Activated naive CD8-positive, alpha-beta T cell treated with anti-CD3 and anti-CD28 coated beads for 36 hours (primary cell): ENCODE measurements around the gene TBC1D2. TPM values are rescaled to one million over a fixed set of nuclear protein-coding genes. Genes with fewer than 3 reads are reported as not detected.

ENCODE experiments used
- DNase-seq: peaks from one replicate; pipeline ENCODE4 v3.0.0; 2021
- H3K27ac Mint-ChIP-seq: one replicate; pipeline ENCODE4 v1.8.0; 2022; ENCODE audit warnings: mild to moderate bottlenecking, moderate library complexity, mixed read lengths
- H3K27me3 Mint-ChIP-seq: one replicate; pipeline ENCODE4 v1.8.0; 2022; ENCODE audit warnings: mild to moderate bottlenecking, mixed read lengths
- H3K36me3 Mint-ChIP-seq: one replicate; pipeline ENCODE4 v1.8.0; 2021; ENCODE audit warnings: mild to moderate bottlenecking, mixed read lengths
- H3K4me1 Mint-ChIP-seq: one replicate; pipeline ENCODE4 v1.8.0; 2021; ENCODE audit warnings: mixed read lengths
- H3K4me3 Mint-ChIP-seq: one replicate; pipeline ENCODE4 v1.8.0; 2022; ENCODE audit warnings: mild to moderate bottlenecking, moderate library complexity, mixed read lengths
- H3K9me3 Mint-ChIP-seq: one replicate; pipeline ENCODE4 v1.8.0; 2022; ENCODE audit warnings: mixed read lengths
- total RNA-seq, 2 experiments: library from RNA; stranded (reverse); gene quantifications; one replicate each; pipeline ENCODE4 v1.2.3, GENCODE V29; 2021

The TBC1D2 gene
- total RNA-seq, 2 experiments from 2014 or later = 1.8 to 2.2 TPM

DNA sequence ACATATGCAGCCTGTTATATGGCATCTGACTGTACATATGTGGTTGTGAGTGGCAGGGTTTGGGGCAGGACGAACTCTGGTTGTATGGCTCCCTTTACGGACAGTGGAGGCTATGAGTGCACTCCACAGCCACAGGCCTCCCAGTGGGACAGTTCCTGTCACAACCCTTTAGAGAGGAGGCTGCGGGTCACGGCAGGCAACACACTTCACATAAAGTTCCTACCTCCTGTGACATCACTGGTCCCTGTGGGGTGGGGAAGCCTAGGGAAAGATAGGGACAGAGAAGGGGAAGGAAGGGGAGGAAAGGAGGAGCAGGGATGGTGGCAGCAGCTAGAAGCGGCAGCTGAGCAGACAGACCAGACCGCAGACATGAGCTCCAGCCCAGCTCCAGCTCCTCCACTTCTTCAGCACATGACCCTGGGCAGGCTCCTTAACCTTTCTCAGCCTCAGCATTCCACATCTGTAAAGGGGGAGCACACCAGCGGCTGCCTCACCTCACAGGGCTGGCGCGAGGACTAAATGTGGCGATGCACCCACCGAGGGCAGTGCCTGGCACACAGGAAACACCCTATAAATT is 35.6 kb downstream of the TBC1D2 start:
- Mint-ChIP-seq H3K4me1 (no peaks in the 10 kb centered on the region), H3K36me3 (no peaks in the 10 kb centered on the region), H3K9me3 (no peaks in the 10 kb centered on the region), H3K27me3 (no peaks in the 10 kb centered on the region), H3K27ac (no peak overlapping the region), H3K4me3 (no peak overlapping the region)
- no peak for DNase-seq

GRCh38 chr9:98219364-98219716 is 36.1 kb downstream of the TBC1D2 start:
- no peaks in the 10 kb centered on the region for H3K9me3 Mint-ChIP-seq
- H3K4me1 Mint-ChIP-seq = no peaks in the 10 kb centered on the region
- no peaks in the 10 kb centered on the region for H3K36me3 Mint-ChIP-seq
- no peak for DNase-seq
- no peak overlapping the region for H3K4me3 Mint-ChIP-seq
- H3K27ac Mint-ChIP-seq = no peak overlapping the region
- no peaks in the 10 kb centered on the region for H3K27me3 Mint-ChIP-seq

DNA sequence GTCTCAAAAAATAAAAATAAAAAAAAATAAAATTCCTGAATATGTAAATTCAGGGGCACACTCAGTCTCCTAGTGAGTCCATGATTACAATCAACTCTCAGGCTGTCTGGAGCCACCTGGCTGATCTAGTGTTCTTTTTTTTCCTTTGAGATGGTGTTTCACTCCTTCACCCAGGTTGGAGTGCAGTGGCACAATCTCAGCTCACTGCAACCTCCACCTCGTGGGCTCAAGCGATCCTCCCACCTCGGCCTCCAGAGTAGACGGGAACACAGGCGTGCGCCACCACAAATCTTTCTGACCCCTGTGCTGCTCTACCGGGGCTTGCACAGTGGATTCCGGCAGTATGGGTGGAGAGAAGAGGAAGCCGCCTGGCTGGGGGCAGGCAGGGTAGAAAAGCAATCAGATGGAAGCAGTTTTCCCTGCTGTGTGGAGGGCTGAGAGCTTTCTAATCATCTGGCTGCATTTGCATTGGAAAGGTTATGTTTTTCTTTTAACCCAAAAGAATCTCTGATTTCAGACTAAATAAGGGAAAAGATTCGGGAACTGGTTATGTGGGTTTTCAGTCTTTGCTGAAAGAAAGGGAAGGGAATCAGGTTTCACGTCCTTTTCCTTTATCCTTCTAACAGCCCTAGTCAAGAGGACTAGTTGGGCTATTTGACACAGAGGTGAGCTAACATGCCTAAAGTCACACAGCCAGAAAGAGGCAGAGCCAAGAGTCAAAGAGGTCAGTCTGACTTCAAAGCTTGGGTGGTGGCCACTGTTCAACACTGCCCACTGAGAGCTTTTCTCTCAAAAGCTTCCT is 36.7 kb downstream of the TBC1D2 start:
- Mint-ChIP-seq H3K36me3 (no peaks in the 10 kb centered on the region), H3K27ac (no peak overlapping the region), H3K4me3 (no peak overlapping the region), H3K27me3 (no peaks in the 10 kb centered on the region), H3K4me1 (no peaks in the 10 kb centered on the region), H3K9me3 (no peaks in the 10 kb centered on the region)
- no peak for DNase-seq

GRCh38 chr9:98217255-98217654 is 38.2 kb downstream of the TBC1D2 start:
- Mint-ChIP-seq H3K27me3 (no peaks in the 10 kb centered on the region), H3K36me3 (no peaks in the 10 kb centered on the region)
- DNase-seq = no peak

GRCh38 chr9:98216391-98216790 is 39.1 kb downstream of the TBC1D2 start:
- Mint-ChIP-seq H3K27ac (no peak overlapping the region), H3K4me1 (no peaks in the 10 kb centered on the region), H3K36me3 (no peaks in the 10 kb centered on the region)

More at GRCh38 chr9:98217255-98217654, 38.2 kb downstream of the TBC1D2 start:
- no peaks in the 10 kb centered on the region for H3K9me3 Mint-ChIP-seq
- H3K27ac Mint-ChIP-seq = no peak overlapping the region
- H3K4me1 Mint-ChIP-seq = no peaks in the 10 kb centered on the region
- H3K4me3 Mint-ChIP-seq = no peak overlapping the region

DNA sequence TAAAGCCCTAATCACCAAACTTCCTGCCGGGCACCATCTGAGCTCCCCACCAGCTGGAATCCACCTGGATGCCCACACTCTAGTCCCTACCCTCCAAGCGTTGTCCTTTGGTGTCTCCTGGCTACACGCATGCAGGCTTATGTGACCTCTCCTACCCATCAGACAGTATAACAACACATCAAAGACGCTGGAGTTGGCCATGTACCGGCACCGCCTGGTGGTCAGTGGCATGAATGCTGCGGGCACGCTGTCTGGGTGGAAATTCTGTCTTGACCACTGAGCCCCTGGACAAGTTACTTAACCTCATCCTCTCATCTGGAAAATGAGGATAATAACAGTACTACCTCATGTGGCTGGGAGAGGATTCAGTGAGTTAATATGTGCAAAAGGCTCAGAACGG is 39.6 kb downstream of the TBC1D2 start:
- H3K27me3 Mint-ChIP-seq = no peaks in the 10 kb centered on the region
- no peak for DNase-seq
- no peaks in the 10 kb centered on the region for H3K4me1 Mint-ChIP-seq
- H3K9me3 Mint-ChIP-seq = no peaks in the 10 kb centered on the region
- no peak overlapping the region for H3K4me3 Mint-ChIP-seq
- H3K27ac Mint-ChIP-seq = no peak overlapping the region
- no peaks in the 10 kb centered on the region for H3K36me3 Mint-ChIP-seq

More at GRCh38 chr9:98216391-98216790, 39.1 kb downstream of the TBC1D2 start:
- Mint-ChIP-seq H3K9me3 (no peaks in the 10 kb centered on the region), H3K27me3 (no peaks in the 10 kb centered on the region), H3K4me3 (no peak overlapping the region)
- no peak for DNase-seq

DNA sequence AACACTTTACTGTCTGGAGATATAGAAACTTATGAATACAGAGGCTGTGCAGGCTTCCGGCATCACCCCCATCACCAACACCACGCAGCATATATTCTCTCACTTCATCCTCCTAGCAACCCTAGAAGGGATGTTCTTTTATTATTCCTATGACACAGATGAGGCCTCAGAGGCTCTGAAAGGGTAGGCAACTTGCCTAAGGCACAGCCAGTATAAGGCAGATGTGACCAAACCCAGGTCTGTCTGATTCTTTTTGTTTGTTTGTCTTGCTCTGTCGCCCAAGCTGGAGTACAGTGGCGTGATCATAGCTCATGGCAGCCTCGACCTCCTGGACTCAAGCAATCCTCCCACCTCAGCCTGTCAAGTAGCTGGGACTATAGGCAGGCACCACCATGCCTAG is 40.2 kb downstream of the TBC1D2 start:
- H3K9me3 Mint-ChIP-seq = no peaks in the 10 kb centered on the region
- no peak overlapping the region for H3K4me3 Mint-ChIP-seq
- no peak for DNase-seq
- H3K27me3 Mint-ChIP-seq = no peaks in the 10 kb centered on the region
- H3K4me1 Mint-ChIP-seq = no peaks in the 10 kb centered on the region
- no peak overlapping the region for H3K27ac Mint-ChIP-seq
- no peaks in the 10 kb centered on the region for H3K36me3 Mint-ChIP-seq

- Mint-ChIP-seq H3K27me3 (no peaks in the 10 kb centered on the region), H3K4me1 (no peaks in the 10 kb centered on the region), H3K4me3 (no peak overlapping the region), H3K36me3 (no peaks in the 10 kb centered on the region), H3K9me3 (no peaks in the 10 kb centered on the region), H3K27ac (no peak overlapping the region)
- DNase-seq = no peak
Observed at GRCh38 chr9:98214811-98215210, 40.6 kb downstream of the TBC1D2 start.

DNA sequence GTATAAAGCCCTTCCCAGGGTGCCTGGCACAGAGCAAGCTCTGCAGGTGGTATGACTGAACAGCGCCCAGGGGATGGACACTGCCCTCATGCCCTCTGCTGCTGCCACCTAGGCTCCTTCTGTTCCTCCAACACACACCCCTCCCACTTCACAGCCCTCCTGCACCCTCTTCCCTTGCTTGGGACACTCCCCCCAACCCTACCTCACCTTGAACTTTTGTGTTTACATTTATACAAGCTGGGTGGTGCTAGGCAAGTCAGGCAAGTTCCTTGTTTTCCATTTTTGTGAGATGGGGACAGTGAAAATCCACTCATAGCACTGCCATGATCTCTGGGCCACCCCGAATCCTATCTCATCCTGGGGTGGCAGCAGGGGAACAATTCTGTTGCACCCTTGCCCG is 44.2 kb downstream of the TBC1D2 start:
- no peaks in the 10 kb centered on the region for H3K4me1 Mint-ChIP-seq
- H3K4me3 Mint-ChIP-seq = no peak overlapping the region
- H3K27me3 Mint-ChIP-seq = no peaks in the 10 kb centered on the region
- no peak overlapping the region for H3K27ac Mint-ChIP-seq
- no peak for DNase-seq
- no peaks in the 10 kb centered on the region for H3K9me3 Mint-ChIP-seq
- H3K36me3 Mint-ChIP-seq = no peaks in the 10 kb centered on the region

- Mint-ChIP-seq H3K27me3 (no peaks in the 10 kb centered on the region), H3K4me3 (no peak overlapping the region), H3K27ac (no peak overlapping the region), H3K36me3 (no peaks in the 10 kb centered on the region), H3K9me3 (no peaks in the 10 kb centered on the region), H3K4me1 (peaks cover 2% of the 10 kb centered on the region)
- DNase-seq = no peak
Observed at GRCh38 chr9:98210435-98210834, 45.0 kb downstream of the TBC1D2 start.

- peaks cover 2% of the 10 kb centered on the region for H3K4me1 Mint-ChIP-seq
- H3K9me3 Mint-ChIP-seq = no peaks in the 10 kb centered on the region
- H3K27me3 Mint-ChIP-seq = no peaks in the 10 kb centered on the region
- H3K36me3 Mint-ChIP-seq = no peaks in the 10 kb centered on the region
- DNase-seq = no peak
- H3K4me3 Mint-ChIP-seq = no peak overlapping the region
- no peak overlapping the region for H3K27ac Mint-ChIP-seq
Observed at GRCh38 chr9:98209530-98209929, 45.9 kb downstream of the TBC1D2 start.

- no peak for DNase-seq
- Mint-ChIP-seq H3K27ac (no peak overlapping the region), H3K9me3 (no peaks in the 10 kb centered on the region), H3K4me1 (peaks cover 2% of the 10 kb centered on the region), H3K36me3 (no peaks in the 10 kb centered on the region), H3K4me3 (no peak overlapping the region), H3K27me3 (no peaks in the 10 kb centered on the region)
Observed at GRCh38 chr9:98208635-98209034, 46.8 kb downstream of the TBC1D2 start.

GRCh38 chr9:98207606-98208005 is 47.8 kb downstream of the TBC1D2 start:
- H3K4me1 Mint-ChIP-seq = peaks cover 2% of the 10 kb centered on the region
- H3K4me3 Mint-ChIP-seq = no peak overlapping the region
- no peak for DNase-seq
- H3K36me3 Mint-ChIP-seq = no peaks in the 10 kb centered on the region
- H3K9me3 Mint-ChIP-seq = no peaks in the 10 kb centered on the region
- H3K27ac Mint-ChIP-seq = no peak overlapping the region
- H3K27me3 Mint-ChIP-seq = no peaks in the 10 kb centered on the region

GRCh38 chr9:98206754-98207153 is 48.7 kb downstream of the TBC1D2 start:
- Mint-ChIP-seq H3K9me3 (no peaks in the 10 kb centered on the region), H3K36me3 (no peaks in the 10 kb centered on the region), H3K4me3 (no peak overlapping the region), H3K27me3 (no peaks in the 10 kb centered on the region), H3K4me1 (peaks cover 2% of the 10 kb centered on the region), H3K27ac (no peak overlapping the region)
- no peak for DNase-seq

- Mint-ChIP-seq H3K27me3 (no peaks in the 10 kb centered on the region), H3K4me3 (no peak overlapping the region), H3K36me3 (no peaks in the 10 kb centered on the region), H3K4me1 (peaks cover 7% of the 10 kb centered on the region), H3K27ac (no peak overlapping the region), H3K9me3 (no peaks in the 10 kb centered on the region)
- no peak for DNase-seq
Observed at GRCh38 chr9:98204692-98205091, 50.8 kb downstream of the TBC1D2 start.

GRCh38 chr9:98203153-98203552 is 52.3 kb downstream of the TBC1D2 start:
- H3K9me3 Mint-ChIP-seq = no peaks in the 10 kb centered on the region

More at GRCh38 chr9:98203153-98203552, 52.3 kb downstream of the TBC1D2 start:
- DNase-seq = no peak
- Mint-ChIP-seq H3K4me1 (peaks cover 7% of the 10 kb centered on the region), H3K4me3 (no peak overlapping the region), H3K27ac (no peak overlapping the region), H3K36me3 (no peaks in the 10 kb centered on the region), H3K27me3 (no peaks in the 10 kb centered on the region)
